Measurements from ENCODE around the gene PPM1M. TPM values are rescaled to one million over a fixed set of nuclear protein-coding genes. Genes with fewer than 3 reads are reported as not detected.
A peak's percentile ranks its signal among the peaks of the same experiment; 100 is the strongest.

The PPM1M gene
- total RNA-seq, 1 experiment from 2014 or later = 3.2 TPM

GRCh38 chr3:52238193-52238760 is 7.3 kb upstream of the PPM1M start:
- no peak for DNase-seq (ENCODE audit: low read depth, low spot score)
- in situ Hi-C loops (cut with HindIII; ENCODE audit: low pct_unique_long_range_greater_than_20kb, low sequenced_read_pairs) = no loop called here

GRCh38 chr3:52238761-52239701 is 6.5 kb upstream of the PPM1M start, which contains the start of gene TWF2:
Gene TWF2, minus strand, starts transcription at chr3:52239158. Its CDS starts 142 bp downstream, at chr3:52239016.
- DNase-seq (ENCODE audit: low read depth, low spot score) = peak; percentile 71
- in situ Hi-C loops (cut with HindIII; ENCODE audit: low pct_unique_long_range_greater_than_20kb, low sequenced_read_pairs) = no loop called here

- in situ Hi-C loops (cut with HindIII; ENCODE audit: low pct_unique_long_range_greater_than_20kb, low sequenced_read_pairs) = no loop called here
Observed at GRCh38 chr3:52240059-52240885, 5.3 kb upstream of the PPM1M start.

GRCh38 chr3:52240886-52241370 is 4.6 kb upstream of the PPM1M start:
- no peak for DNase-seq (ENCODE audit: low read depth, low spot score)
- in situ Hi-C loops (cut with HindIII; ENCODE audit: low pct_unique_long_range_greater_than_20kb, low sequenced_read_pairs) = no loop called here

More at GRCh38 chr3:52240059-52240885, 5.3 kb upstream of the PPM1M start:
- DNase-seq (ENCODE audit: low read depth, low spot score) = peak; percentile 85

- in situ Hi-C loops (cut with HindIII; ENCODE audit: low pct_unique_long_range_greater_than_20kb, low sequenced_read_pairs) = no loop called here
- DNase-seq (ENCODE audit: low read depth, low spot score) = no peak
Observed at GRCh38 chr3:52242039-52242438, 3.5 kb upstream of the PPM1M start.

GRCh38 chr3:52243791-52244628 is 1.5 kb upstream of the PPM1M start:
- in situ Hi-C loops (cut with HindIII; ENCODE audit: low pct_unique_long_range_greater_than_20kb, low sequenced_read_pairs) = no loop called here
- DNase-seq (ENCODE audit: low read depth, low spot score) = peak; percentile 64

- in situ Hi-C loops (cut with HindIII; ENCODE audit: low pct_unique_long_range_greater_than_20kb, low sequenced_read_pairs) = no loop called here
- no peak for DNase-seq (ENCODE audit: low read depth, low spot score)
Observed at GRCh38 chr3:52246264-52246620, 683 bp downstream of the PPM1M start.

- no peak for DNase-seq (ENCODE audit: low read depth, low spot score)
- in situ Hi-C loops (cut with HindIII; ENCODE audit: low pct_unique_long_range_greater_than_20kb, low sequenced_read_pairs) = no loop called here
Observed at GRCh38 chr3:52246728-52247408, 1.3 kb downstream of the PPM1M start.

GRCh38 chr3:52247409-52248164 is 2.0 kb downstream of the PPM1M start:
- no peak for DNase-seq (ENCODE audit: low read depth, low spot score)
- in situ Hi-C loops (cut with HindIII; ENCODE audit: low pct_unique_long_range_greater_than_20kb, low sequenced_read_pairs) = no loop called here

GRCh38 chr3:52248165-52248541 is 2.6 kb downstream of the PPM1M start:
- no peak for DNase-seq (ENCODE audit: low read depth, low spot score)
- in situ Hi-C loops (cut with HindIII; ENCODE audit: low pct_unique_long_range_greater_than_20kb, low sequenced_read_pairs) = no loop called here

GRCh38 chr3:52248816-52249547 is 3.4 kb downstream of the PPM1M start:
- DNase-seq (ENCODE audit: low read depth, low spot score) = no peak
- in situ Hi-C loops (cut with HindIII; ENCODE audit: low pct_unique_long_range_greater_than_20kb, low sequenced_read_pairs) = no loop called here

- in situ Hi-C loops (cut with HindIII; ENCODE audit: low pct_unique_long_range_greater_than_20kb, low sequenced_read_pairs) = no loop called here
- DNase-seq (ENCODE audit: low read depth, low spot score) = no peak
Observed at GRCh38 chr3:52249683-52250082, 4.1 kb downstream of the PPM1M start.

- DNase-seq (ENCODE audit: low read depth, low spot score) = no peak
- in situ Hi-C loops (cut with HindIII; ENCODE audit: low pct_unique_long_range_greater_than_20kb, low sequenced_read_pairs) = no loop called here
Observed at GRCh38 chr3:52250122-52250521, 4.6 kb downstream of the PPM1M start.

- in situ Hi-C loops (cut with HindIII; ENCODE audit: low pct_unique_long_range_greater_than_20kb, low sequenced_read_pairs) = no loop called here
Observed at GRCh38 chr3:52253314-52254304, 8.1 kb downstream of the PPM1M start.

More at GRCh38 chr3:52253314-52254304, 8.1 kb downstream of the PPM1M start:
- DNase-seq (ENCODE audit: low read depth, low spot score) = no peak

Data from SK-MEL-5 (cell line).